ENCODE results near the gene GFRAL. TPM values are rescaled to one million over a fixed set of nuclear protein-coding genes. Genes with fewer than 3 reads are reported as not detected.
A peak's percentile ranks its signal among the peaks of the same experiment; 100 is the strongest.

The GFRAL gene
- total RNA-seq, 1 experiment from 2014 or later = not detected

DNA sequence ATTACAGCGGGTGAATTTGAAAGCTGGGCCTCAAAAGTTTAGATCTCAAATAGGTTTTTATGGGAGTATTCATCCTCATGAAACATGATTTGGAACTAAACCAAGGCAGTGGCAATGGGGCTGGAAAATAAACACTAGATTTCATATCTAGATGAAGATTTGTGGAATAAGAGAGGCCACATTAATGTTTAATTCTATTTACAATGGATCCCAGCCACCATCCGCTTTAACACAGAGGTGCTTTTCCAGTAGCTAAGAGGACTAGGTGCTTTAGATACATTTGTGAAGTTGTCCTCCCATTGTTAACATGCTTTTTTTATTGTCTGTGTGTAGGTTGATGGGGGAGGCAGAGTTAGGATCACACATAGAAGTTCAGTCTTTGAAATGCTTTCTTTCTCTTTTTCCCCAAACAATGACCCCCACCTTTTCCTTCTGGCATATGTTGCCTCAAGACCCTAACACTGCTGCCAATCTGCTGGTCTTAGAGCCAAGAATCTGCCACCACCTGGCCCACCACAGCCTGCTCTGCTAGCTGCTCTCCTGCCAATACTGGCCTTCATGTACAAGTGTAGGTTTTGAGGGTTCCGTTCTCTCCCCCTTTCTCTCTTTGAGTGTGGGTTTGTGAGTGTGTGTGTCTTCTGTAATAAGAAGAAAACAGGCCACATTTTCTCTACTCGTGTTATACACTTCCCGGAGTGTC, 27.8 kb upstream of the GFRAL start:
- Histone ChIP-seq H2BK12ac (ENCODE audit: insufficient read length, low read depth, low read length) (no peak overlapping the region), H3K27ac (ENCODE audit: insufficient read length, low read depth, low read length) (no peak overlapping the region), H3K18ac (ENCODE audit: insufficient read length, low read depth, low read length) (no peak overlapping the region), H3K23me2 (ENCODE audit: insufficient read length, low read depth, low read length, poor library complexity, severe bottlenecking) (no peaks in the 10 kb centered on the region), H3K56ac (ENCODE audit: insufficient read length, low read depth, low read length) (no peak overlapping the region), H4K20me1 (ENCODE audit: control insufficient read depth, insufficient read depth, insufficient read length) (no peaks in the 10 kb centered on the region), H3K4ac (ENCODE audit: low read depth, low read length) (no peak overlapping the region), H2BK120ac (ENCODE audit: low read depth, low read length, poor library complexity, severe bottlenecking) (no peak overlapping the region), H3K79me2 (ENCODE audit: insufficient read depth, low read length) (no peaks in the 10 kb centered on the region), H4K5ac (ENCODE audit: insufficient read length, low read depth, low read length) (no peak overlapping the region), H2AFZ (ENCODE audit: low read length) (no peak overlapping the region), H2BK15ac (ENCODE audit: low read depth, low read length) (no peak overlapping the region), H2BK5ac (ENCODE audit: insufficient read length, low read length) (no peak overlapping the region), H3K9ac (ENCODE audit: extremely low read depth, insufficient read length, low read length) (no peak overlapping the region), H3K14ac (ENCODE audit: insufficient read depth, low read length) (no peak overlapping the region), H2AK5ac (ENCODE audit: insufficient read length, low read length) (no peak overlapping the region), H3K4me2 (ENCODE audit: insufficient read depth, insufficient read length, low read length) (no peak overlapping the region), H3K9me3 (ENCODE audit: control insufficient read depth, low read depth, low read length) (no peaks in the 10 kb centered on the region), H3K4me1 (ENCODE audit: insufficient read depth, low read length) (no peaks in the 10 kb centered on the region), H3K27me3 (ENCODE audit: insufficient read depth, low read length) (no peaks in the 10 kb centered on the region), H2BK20ac (ENCODE audit: low read depth, low read length, poor library complexity, severe bottlenecking) (no peak overlapping the region), H4K91ac (ENCODE audit: insufficient read length, low read depth, low read length) (no peak overlapping the region), H3K23ac (ENCODE audit: insufficient read length, low read depth, low read length) (no peak overlapping the region), H3K79me1 (ENCODE audit: insufficient read depth, low read depth, low read length, poor library complexity, severe bottlenecking) (no peaks in the 10 kb centered on the region), H4K8ac (replicated peaks; ENCODE audit: insufficient read length, low read depth, low read length) (no peak overlapping the region), H3T11ph (ENCODE audit: low read length) (no peak overlapping the region)
- H3K4me3 Mint-ChIP-seq = no peak overlapping the region
- H3K9me3 Mint-ChIP-seq = no peaks in the 10 kb centered on the region
- DNase-seq = no peak
- WGBS (ENCODE audit: extremely low coverage, insufficient read length, low lambda C conversion rate) = no CpG with 5 or more reads among the region's 5 CpGs
- no peaks in the 10 kb centered on the region for H3K27me3 Mint-ChIP-seq (ENCODE audit: low read depth)
- 0 out of 4 replicates have a peak, but pooled peaks cover 0 to 4% of the 10 kb centered on the region in 2 experiments for H3K4me1 Mint-ChIP-seq
- TF ChIP-seq, protein P1, sequence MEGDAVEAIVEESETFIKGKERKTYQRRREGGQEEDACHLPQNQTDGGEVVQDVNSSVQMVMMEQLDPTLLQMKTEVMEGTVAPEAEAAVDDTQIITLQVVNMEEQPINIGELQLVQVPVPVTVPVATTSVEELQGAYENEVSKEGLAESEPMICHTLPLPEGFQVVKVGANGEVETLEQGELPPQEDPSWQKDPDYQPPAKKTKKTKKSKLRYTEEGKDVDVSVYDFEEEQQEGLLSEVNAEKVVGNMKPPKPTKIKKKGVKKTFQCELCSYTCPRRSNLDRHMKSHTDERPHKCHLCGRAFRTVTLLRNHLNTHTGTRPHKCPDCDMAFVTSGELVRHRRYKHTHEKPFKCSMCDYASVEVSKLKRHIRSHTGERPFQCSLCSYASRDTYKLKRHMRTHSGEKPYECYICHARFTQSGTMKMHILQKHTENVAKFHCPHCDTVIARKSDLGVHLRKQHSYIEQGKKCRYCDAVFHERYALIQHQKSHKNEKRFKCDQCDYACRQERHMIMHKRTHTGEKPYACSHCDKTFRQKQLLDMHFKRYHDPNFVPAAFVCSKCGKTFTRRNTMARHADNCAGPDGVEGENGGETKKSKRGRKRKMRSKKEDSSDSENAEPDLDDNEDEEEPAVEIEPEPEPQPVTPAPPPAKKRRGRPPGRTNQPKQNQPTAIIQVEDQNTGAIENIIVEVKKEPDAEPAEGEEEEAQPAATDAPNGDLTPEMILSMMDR (conservative IDR thresholded peaks at IDR 0.05) = no peak
- H3K27ac Mint-ChIP-seq = peak overlapping the region in 1 of 3 experiments; percentile 55; a peak in 2 of 7 replicates
- no peaks in the 10 kb centered on the region for H3K36me3 Mint-ChIP-seq (ENCODE audit: insufficient read depth in 1 of 3, low read depth in 3 of 3)

Data from H9 (cell line).